Body of pancreas (tissue), 4 donors: ENCODE data around the gene EPC2.

Source experiments
- CTCF ChIP-seq, 7 experiments: fragments of 450-650 bp in 4 of 7; fragments of 200-600 bp in 3 of 7; sonication (generic) in 3 of 7; IDR thresholded peaks; one replicate each; pipeline ENCODE4 v1.5.1; 2016 to 2019; ENCODE audit warnings: antibody characterized with exemption in 7 of 7
- POLR2A ChIP-seq, 3 donors: fragments of 450-650 bp; IDR thresholded peaks; one replicate each; pipeline ENCODE4 v1.6.1; 2016; ENCODE audit warnings: antibody characterized with exemption in 3 of 3, mild to moderate bottlenecking in 2 of 3

DNA sequence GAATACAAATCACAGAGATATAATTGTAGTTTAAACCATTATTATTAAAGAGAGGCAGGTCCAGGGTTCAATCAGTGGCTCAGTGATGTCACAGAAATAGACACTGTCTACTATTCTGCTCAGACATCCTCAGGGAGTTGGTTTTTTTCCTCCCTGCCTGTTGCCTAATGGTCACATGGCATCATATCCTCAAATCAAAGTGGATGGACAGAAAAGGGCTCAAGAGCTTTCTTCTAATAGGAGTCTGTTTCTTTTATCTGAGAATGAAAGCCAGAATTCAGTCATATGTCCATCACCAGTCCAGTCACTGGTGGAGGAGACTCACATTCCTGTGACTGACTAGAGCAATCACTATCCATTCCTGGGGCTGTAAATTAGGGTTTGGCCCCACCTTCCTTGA lies 27.9 kb upstream of the EPC2 start:
- TF ChIP-seq CTCF (IDR thresholded peaks at IDR 0.05) (no peak), POLR2A (IDR thresholded peaks at IDR 0.05) (no peak)
